ENCODE results near the gene DLX3. TPM values are rescaled to one million over a fixed set of nuclear protein-coding genes. Genes with fewer than 3 reads are reported as not detected.

Gene DLX3
- total RNA-seq, 3 donors from 2014 or later, result 0.44 to 0.98 TPM; not detected in 1

DNA sequence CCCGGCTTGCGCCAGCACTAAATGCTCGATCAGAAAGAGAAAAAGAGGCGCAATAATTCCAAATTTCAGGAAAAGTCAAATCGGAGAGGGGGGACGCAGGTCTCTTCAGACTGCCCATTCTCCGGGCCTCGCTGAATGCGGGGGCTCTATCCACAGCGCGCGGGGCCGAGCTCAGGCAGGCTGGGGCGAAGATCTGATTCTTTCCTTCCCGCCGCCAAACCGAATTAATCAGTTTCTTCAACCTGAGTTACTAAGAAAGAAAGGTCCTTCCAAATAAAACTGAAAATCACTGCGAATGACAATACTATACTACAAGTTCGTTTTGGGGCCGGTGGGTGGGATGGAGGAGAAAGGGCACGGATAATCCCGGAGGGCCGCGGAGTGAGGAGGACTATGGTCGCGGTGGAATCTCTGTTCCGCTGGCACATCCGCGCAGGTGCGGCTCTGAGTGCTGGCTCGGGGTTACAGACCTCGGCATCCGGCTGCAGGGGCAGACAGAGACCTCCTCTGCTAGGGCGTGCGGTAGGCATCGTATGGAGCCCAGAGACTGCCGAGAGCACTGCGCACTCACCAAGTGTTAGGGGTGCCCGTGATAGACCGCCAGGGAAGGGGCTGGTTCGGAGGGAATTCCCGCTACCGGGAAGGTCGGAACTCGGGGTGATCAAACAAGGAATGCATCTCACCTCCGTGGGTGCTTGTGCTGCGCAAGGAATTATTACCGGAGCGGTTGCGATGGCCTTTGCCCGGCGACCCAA lies 30.1 kb downstream of the DLX3 start:
- no peak for DNase-seq (ENCODE audit: low spot score in 2 of 2)
- H3K27me3 ChIP-seq, result peaks cover 22 to 89% of the 10 kb centered on the region in 2 donors
- TF ChIP-seq POLR2A (IDR thresholded peaks at IDR 0.05), result no peak
- TF ChIP-seq, protein P1, sequence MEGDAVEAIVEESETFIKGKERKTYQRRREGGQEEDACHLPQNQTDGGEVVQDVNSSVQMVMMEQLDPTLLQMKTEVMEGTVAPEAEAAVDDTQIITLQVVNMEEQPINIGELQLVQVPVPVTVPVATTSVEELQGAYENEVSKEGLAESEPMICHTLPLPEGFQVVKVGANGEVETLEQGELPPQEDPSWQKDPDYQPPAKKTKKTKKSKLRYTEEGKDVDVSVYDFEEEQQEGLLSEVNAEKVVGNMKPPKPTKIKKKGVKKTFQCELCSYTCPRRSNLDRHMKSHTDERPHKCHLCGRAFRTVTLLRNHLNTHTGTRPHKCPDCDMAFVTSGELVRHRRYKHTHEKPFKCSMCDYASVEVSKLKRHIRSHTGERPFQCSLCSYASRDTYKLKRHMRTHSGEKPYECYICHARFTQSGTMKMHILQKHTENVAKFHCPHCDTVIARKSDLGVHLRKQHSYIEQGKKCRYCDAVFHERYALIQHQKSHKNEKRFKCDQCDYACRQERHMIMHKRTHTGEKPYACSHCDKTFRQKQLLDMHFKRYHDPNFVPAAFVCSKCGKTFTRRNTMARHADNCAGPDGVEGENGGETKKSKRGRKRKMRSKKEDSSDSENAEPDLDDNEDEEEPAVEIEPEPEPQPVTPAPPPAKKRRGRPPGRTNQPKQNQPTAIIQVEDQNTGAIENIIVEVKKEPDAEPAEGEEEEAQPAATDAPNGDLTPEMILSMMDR (IDR thresholded peaks at IDR 0.05), result no peak
- no peak for TF ChIP-seq POLR2AphosphoS5 (IDR thresholded peaks at IDR 0.05)
- peaks cover 0 to 14% of the 10 kb centered on the region in 2 donors for H3K4me1 ChIP-seq
- no peaks in the 10 kb centered on the region for H3K36me3 ChIP-seq
- intact Hi-C loops (cut with DNase I; ENCODE audit: low total_unique reads), result no loop called here
- H3K27ac ChIP-seq, result no peak overlapping the region
- H3K4me3 ChIP-seq, result peak overlapping the region in 1 of 3 donors; percentile 31
- no peaks in the 10 kb centered on the region for H3K9me3 ChIP-seq

DNA sequence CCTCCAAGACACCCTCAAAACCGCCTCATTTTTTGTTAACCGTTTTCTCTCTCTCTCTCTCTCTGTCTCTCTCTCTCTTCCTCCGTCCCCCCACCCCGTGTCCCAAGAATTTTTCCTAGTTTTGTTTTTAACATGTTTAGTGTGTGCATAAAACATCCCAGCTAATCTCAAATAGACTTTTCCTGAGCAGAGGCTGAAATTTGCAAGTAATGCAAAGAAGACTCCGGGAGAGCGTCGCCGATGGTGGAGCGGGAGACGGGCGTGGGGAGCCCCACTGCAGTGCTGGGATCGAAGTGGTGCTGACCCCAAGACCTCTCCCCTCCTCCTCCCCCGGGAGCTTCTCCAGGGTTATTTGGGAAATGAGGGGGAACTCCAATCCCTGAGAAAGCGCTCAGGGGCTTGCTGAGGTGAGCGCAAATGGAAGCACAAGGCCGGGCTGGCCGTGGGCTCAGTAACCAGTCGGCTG lies 30.7 kb downstream of the DLX3 start:
- Histone ChIP-seq H3K4me3 (peak overlapping the region in 1 of 3 donors; percentile 31), H3K36me3 (no peaks in the 10 kb centered on the region), H3K4me1 (peaks cover 0 to 12% of the 10 kb centered on the region in 2 donors), H3K9me3 (no peaks in the 10 kb centered on the region), H3K27ac (no peak overlapping the region), H3K27me3 (peaks cover 20 to 83% of the 10 kb centered on the region in 2 donors)
- TF ChIP-seq, protein P1 (IDR thresholded peaks at IDR 0.05), result no peak
- TF ChIP-seq POLR2AphosphoS5 (IDR thresholded peaks at IDR 0.05) (no peak), POLR2A (IDR thresholded peaks at IDR 0.05) (no peak)
- intact Hi-C loops (cut with DNase I; ENCODE audit: low total_unique reads), result no loop called here
- DNase-seq (ENCODE audit: low spot score in 2 of 2), result no peak

DNA sequence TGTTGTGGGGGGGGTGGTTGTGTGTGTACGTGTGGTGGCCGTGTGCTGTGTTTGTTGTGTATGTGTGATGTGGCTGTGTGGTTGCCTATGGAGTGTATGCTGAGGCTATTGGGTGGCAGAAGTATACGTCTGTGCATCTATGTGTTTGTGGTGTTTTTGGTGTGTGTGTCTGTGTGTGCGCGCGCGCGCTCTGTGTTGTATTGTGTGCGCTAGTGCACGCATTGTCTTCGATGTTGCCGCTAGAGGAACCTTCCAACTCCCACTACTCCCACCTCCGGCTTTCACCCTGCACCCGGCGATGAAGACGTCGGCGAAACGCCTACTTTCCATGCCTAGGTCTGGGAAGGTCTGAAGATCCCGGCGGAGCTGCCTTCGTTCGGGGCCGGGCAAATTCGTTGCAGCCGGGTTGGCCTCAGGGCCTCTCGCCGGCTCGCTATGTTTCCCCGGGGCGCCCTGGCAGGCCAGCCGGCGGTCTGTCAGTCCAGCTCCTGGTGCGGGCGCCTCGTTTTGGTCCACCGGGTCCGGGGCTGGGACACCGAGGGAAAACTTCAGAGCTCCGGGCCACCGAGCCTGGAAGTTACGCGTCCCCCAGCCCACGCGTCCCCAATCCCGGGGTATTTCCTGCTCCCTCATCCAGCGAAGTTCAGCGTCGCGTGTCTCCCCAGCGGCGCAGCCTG lies 31.3 kb downstream of the DLX3 start:
- intact Hi-C loops (cut with DNase I; ENCODE audit: low total_unique reads), result no loop called here
- H3K27me3 ChIP-seq, result peaks cover 14 to 77% of the 10 kb centered on the region in 2 donors
- H3K4me1 ChIP-seq, result peaks cover 0 to 7% of the 10 kb centered on the region in 2 donors
- TF ChIP-seq, protein P1 (IDR thresholded peaks at IDR 0.05), result no peak
- TF ChIP-seq POLR2AphosphoS5 (IDR thresholded peaks at IDR 0.05), result no peak
- TF ChIP-seq POLR2A (IDR thresholded peaks at IDR 0.05), result no peak
- no peak for DNase-seq (ENCODE audit: low spot score in 2 of 2)
- no peaks in the 10 kb centered on the region for H3K9me3 ChIP-seq
- no peaks in the 10 kb centered on the region for H3K36me3 ChIP-seq
- peak overlapping the region in 1 of 3 donors; percentile 31 for H3K4me3 ChIP-seq
- H3K27ac ChIP-seq, result no peak overlapping the region

DNA sequence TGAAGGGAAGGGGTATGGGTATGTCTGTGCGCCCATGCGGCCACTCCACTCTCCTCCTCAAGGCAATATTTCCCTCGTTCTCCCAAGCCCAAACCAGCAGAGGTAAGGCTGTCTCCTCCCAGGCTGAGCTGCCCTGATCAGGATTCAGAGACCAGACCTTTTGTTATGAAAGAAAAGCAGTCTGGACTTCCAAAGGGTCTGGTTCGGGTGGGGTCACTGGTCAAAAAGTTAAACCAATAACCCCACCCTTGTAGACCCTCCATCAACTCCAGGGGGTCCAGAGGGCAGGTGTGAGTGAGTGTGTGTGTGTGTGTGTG lies 31.8 kb downstream of the DLX3 start:
- Histone ChIP-seq H3K27me3 (peaks cover 14 to 72% of the 10 kb centered on the region in 2 donors), H3K36me3 (no peaks in the 10 kb centered on the region), H3K9me3 (no peaks in the 10 kb centered on the region), H3K4me3 (no peak overlapping the region), H3K27ac (no peak overlapping the region), H3K4me1 (peaks cover 0 to 7% of the 10 kb centered on the region in 2 donors)
- DNase-seq (ENCODE audit: low spot score in 2 of 2), result no peak
- TF ChIP-seq POLR2A (IDR thresholded peaks at IDR 0.05) (no peak), POLR2AphosphoS5 (IDR thresholded peaks at IDR 0.05) (no peak)
- TF ChIP-seq, protein P1 (IDR thresholded peaks at IDR 0.05), result no peak
- intact Hi-C loops (cut with DNase I; ENCODE audit: low total_unique reads), result no loop called here

Data from breast epithelium (tissue), 4 donors.